Measurements from ENCODE around the gene RAP1GDS1.

DNA sequence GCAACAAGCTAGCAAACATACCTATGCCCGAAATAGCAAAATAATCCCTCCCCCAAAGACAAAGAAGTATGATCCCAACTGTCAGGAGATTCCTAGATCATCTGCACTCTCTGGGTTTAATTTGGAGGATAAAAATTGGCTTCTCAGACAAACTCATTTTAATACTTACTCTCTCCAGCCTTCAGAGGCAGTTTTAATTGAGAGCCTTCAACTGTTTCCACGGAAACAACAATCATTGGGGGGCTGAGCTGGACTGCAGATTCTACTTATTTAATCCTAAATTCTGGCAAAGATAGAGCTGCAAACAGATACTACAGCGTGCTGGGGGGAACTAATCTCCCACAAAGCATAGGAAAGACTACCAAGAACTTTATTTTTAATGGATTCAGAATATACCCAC is 229.1 kb downstream of the RAP1GDS1 start:
- TF ChIP-seq, protein P1, sequence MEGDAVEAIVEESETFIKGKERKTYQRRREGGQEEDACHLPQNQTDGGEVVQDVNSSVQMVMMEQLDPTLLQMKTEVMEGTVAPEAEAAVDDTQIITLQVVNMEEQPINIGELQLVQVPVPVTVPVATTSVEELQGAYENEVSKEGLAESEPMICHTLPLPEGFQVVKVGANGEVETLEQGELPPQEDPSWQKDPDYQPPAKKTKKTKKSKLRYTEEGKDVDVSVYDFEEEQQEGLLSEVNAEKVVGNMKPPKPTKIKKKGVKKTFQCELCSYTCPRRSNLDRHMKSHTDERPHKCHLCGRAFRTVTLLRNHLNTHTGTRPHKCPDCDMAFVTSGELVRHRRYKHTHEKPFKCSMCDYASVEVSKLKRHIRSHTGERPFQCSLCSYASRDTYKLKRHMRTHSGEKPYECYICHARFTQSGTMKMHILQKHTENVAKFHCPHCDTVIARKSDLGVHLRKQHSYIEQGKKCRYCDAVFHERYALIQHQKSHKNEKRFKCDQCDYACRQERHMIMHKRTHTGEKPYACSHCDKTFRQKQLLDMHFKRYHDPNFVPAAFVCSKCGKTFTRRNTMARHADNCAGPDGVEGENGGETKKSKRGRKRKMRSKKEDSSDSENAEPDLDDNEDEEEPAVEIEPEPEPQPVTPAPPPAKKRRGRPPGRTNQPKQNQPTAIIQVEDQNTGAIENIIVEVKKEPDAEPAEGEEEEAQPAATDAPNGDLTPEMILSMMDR (IDR thresholded peaks at IDR 0.05), result no peak
- no peak for TF ChIP-seq POLR2A (IDR thresholded peaks at IDR 0.05)
